Tibial nerve (tissue), 4 donors: ENCODE data around the gene ELAVL4. TPM values are rescaled to one million over a fixed set of nuclear protein-coding genes. Genes with fewer than 3 reads are reported as not detected.

Source experiments
- DNase-seq, 2 donors: peaks; one replicate each; pipeline ENCODE4 v3.0.0-alpha.2; 2019; ENCODE audit warnings: low spot score in 2 of 2
- H3K27ac ChIP-seq, 4 donors: fragments of 200-600 bp; sonication (generic) in 3 of 4; one replicate each; pipeline ENCODE4 v1.5.1; 2017 to 2019; ENCODE audit warnings: mild to moderate bottlenecking in 1 of 4
- H3K27me3 ChIP-seq, 2 donors: fragments of 200-600 bp; sonication (generic) in 1 of 2; one replicate each; pipeline versions ENCODE4 v1.5.1 to v1.6.0; 2017 to 2019
- H3K36me3 ChIP-seq, 3 donors: fragments of 200-600 bp; sonication (generic); one replicate each; pipeline ENCODE4 v1.5.1; 2018 to 2019
- H3K4me1 ChIP-seq, 4 donors: fragments of 200-600 bp; sonication (generic) in 3 of 4; one replicate each; pipeline ENCODE4 v1.5.1; 2017 to 2019
- H3K4me3 ChIP-seq, 4 donors: fragments of 200-600 bp; sonication (generic) in 3 of 4; one replicate each; pipeline ENCODE4 v1.5.1; 2017 to 2019; ENCODE audit warnings: mild to moderate bottlenecking in 1 of 4, moderate library complexity in 1 of 4
- H3K9me3 ChIP-seq, 4 donors: fragments of 200-600 bp; sonication (generic) in 3 of 4; one replicate each; pipeline ENCODE4 v1.5.1; 2017 to 2019
- EP300 ChIP-seq, 2 donors: sonication (generic); formaldehyde crosslinking; IDR thresholded peaks; one replicate each; pipeline ENCODE4 v1.6.1; 2017; ENCODE audit warnings: antibody characterized with exemption in 2 of 2, mild to moderate bottlenecking in 1 of 2
- POLR2A ChIP-seq, 2 donors: fragments of 450-650 bp; IDR thresholded peaks; one replicate each; pipeline ENCODE4 v1.6.1; 2017; ENCODE audit warnings: antibody characterized with exemption in 2 of 2, mild to moderate bottlenecking in 2 of 2, moderate library complexity in 2 of 2
- WGBS, 2 donors: methylation state at CpG; one replicate each; pipeline ENCODE4 v1.1.5; 2018; 5-methylcytosine and 5-hydroxymethylcytosine counted together
- total RNA-seq, 4 donors: library from RNA; depleted of rRNA; stranded (reverse); fragments of >200 nt; gene quantifications; one replicate each; pipeline ENCODE4 v1.1.0, GENCODE V29; 2016
- TF ChIP-seq, protein P1 (sequence below), 5 experiments: fragments of 200-600 bp in 3 of 5; fragments of 450-650 bp in 2 of 5; sonication (generic) in 3 of 5; IDR thresholded peaks; one replicate each; pipeline ENCODE4 v1.5.1; 2016 to 2019; ENCODE audit warnings: antibody characterized with exemption in 5 of 5, mild to moderate bottlenecking in 3 of 5, moderate library complexity in 2 of 5

ELAVL4 gene
- total RNA-seq, 4 donors from 2014 or later = not detected

- no peak for DNase-seq
- 54 to 64% methylated on average over 1 of the region's 1 CpG for WGBS, 2 donors
- Histone ChIP-seq H3K4me3 (no peak overlapping the region), H3K36me3 (no peaks in the 10 kb centered on the region), H3K27me3 (no peaks in the 10 kb centered on the region), H3K27ac (no peak overlapping the region), H3K4me1 (no peaks in the 10 kb centered on the region), H3K9me3 (no peaks in the 10 kb centered on the region)
- TF ChIP-seq, protein P1, sequence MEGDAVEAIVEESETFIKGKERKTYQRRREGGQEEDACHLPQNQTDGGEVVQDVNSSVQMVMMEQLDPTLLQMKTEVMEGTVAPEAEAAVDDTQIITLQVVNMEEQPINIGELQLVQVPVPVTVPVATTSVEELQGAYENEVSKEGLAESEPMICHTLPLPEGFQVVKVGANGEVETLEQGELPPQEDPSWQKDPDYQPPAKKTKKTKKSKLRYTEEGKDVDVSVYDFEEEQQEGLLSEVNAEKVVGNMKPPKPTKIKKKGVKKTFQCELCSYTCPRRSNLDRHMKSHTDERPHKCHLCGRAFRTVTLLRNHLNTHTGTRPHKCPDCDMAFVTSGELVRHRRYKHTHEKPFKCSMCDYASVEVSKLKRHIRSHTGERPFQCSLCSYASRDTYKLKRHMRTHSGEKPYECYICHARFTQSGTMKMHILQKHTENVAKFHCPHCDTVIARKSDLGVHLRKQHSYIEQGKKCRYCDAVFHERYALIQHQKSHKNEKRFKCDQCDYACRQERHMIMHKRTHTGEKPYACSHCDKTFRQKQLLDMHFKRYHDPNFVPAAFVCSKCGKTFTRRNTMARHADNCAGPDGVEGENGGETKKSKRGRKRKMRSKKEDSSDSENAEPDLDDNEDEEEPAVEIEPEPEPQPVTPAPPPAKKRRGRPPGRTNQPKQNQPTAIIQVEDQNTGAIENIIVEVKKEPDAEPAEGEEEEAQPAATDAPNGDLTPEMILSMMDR (IDR thresholded peaks at IDR 0.05) = no peak
- TF ChIP-seq POLR2A (IDR thresholded peaks at IDR 0.05) = no peak
- TF ChIP-seq EP300 (IDR thresholded peaks at IDR 0.05) = no peak
Observed at GRCh38 chr1:50196081-50196480, 87.4 kb downstream of the ELAVL4 start.

GRCh38 chr1:50197216-50197615 lies 88.5 kb downstream of the ELAVL4 start:
- WGBS, 2 donors = 40 to 45% methylated on average over 3 of the region's 3 CpGs
- TF ChIP-seq EP300 (IDR thresholded peaks at IDR 0.05) = no peak

DNA sequence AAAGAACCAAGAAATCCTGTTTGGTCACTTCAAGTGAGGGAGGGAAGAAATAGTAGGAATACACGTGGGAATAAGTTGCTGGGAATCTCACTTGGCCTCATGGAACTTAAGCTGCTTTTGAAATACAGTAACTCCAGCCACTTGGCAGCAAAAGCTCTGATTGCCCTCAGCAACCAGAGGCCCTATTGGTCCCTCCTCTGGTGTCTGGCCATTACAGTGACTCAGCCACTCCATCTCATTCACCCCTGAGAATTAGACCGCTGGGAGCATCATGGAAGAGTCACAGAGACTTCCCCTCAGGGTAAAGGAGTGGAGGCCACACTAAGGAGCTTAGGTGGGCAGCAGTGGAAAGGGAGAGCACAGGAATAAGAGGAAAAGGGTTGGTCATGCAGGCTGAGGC lies 99.6 kb downstream of the ELAVL4 start:
- no peak overlapping the region for H3K27ac ChIP-seq
- TF ChIP-seq POLR2A (IDR thresholded peaks at IDR 0.05) (no peak), EP300 (IDR thresholded peaks at IDR 0.05) (no peak)
- TF ChIP-seq, protein P1 (IDR thresholded peaks at IDR 0.05) = no peak
- no peaks in the 10 kb centered on the region for H3K4me1 ChIP-seq
- H3K27me3 ChIP-seq = no peaks in the 10 kb centered on the region
- 46 to 62% methylated on average over 2 of the region's 2 CpGs for WGBS, 2 donors
- no peak for DNase-seq
- H3K4me3 ChIP-seq = no peak overlapping the region
- H3K9me3 ChIP-seq = no peaks in the 10 kb centered on the region
- no peaks in the 10 kb centered on the region for H3K36me3 ChIP-seq

More at GRCh38 chr1:50197216-50197615, 88.5 kb downstream of the ELAVL4 start:
- Histone ChIP-seq H3K36me3 (no peaks in the 10 kb centered on the region), H3K4me1 (no peaks in the 10 kb centered on the region), H3K4me3 (no peak overlapping the region), H3K27me3 (no peaks in the 10 kb centered on the region), H3K27ac (no peak overlapping the region), H3K9me3 (no peaks in the 10 kb centered on the region)
- no peak for DNase-seq

GRCh38 chr1:50208756-50209155 lies 100.0 kb downstream of the ELAVL4 start:
- DNase-seq = no peak
- H3K4me1 ChIP-seq = no peaks in the 10 kb centered on the region
- no peaks in the 10 kb centered on the region for H3K36me3 ChIP-seq
- TF ChIP-seq, protein P1 (IDR thresholded peaks at IDR 0.05) = no peak
- TF ChIP-seq POLR2A (IDR thresholded peaks at IDR 0.05) (no peak), EP300 (IDR thresholded peaks at IDR 0.05) (no peak)
- no peak overlapping the region for H3K27ac ChIP-seq
- WGBS, 2 donors = 40 to 46% methylated on average over 1 of the region's 1 CpG
- H3K27me3 ChIP-seq = no peaks in the 10 kb centered on the region
- no peaks in the 10 kb centered on the region for H3K9me3 ChIP-seq
- no peak overlapping the region for H3K4me3 ChIP-seq

DNA sequence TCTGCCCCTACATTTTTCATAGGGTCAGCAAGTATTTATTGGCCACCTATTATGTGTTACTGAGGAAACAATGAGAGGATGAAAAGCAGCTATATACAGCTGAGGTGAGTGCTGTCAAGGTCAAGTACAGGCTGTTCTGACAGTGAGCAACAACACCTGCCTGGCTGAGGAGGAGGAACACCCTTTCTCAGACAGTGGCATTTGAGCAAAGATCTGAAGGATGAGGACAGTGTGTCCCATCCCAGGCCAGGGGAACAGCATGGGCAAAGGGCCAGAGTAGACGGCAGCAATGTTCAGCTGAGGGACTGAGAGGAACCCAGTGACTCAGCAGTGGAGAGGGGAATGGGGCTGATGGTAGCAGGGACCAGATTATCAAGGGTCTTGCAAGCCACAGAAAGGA lies 101.0 kb downstream of the ELAVL4 start:
- no peaks in the 10 kb centered on the region for H3K36me3 ChIP-seq
- no peaks in the 10 kb centered on the region for H3K4me1 ChIP-seq
- TF ChIP-seq, protein P1 (IDR thresholded peaks at IDR 0.05) = no peak
- TF ChIP-seq POLR2A (IDR thresholded peaks at IDR 0.05) (no peak), EP300 (IDR thresholded peaks at IDR 0.05) (no peak)
- WGBS, 2 donors = 46 to 79% methylated on average over 1 of the region's 1 CpG
- no peak overlapping the region for H3K4me3 ChIP-seq
- no peaks in the 10 kb centered on the region for H3K27me3 ChIP-seq
- H3K27ac ChIP-seq = no peak overlapping the region
- no peaks in the 10 kb centered on the region for H3K9me3 ChIP-seq
- no peak for DNase-seq

DNA sequence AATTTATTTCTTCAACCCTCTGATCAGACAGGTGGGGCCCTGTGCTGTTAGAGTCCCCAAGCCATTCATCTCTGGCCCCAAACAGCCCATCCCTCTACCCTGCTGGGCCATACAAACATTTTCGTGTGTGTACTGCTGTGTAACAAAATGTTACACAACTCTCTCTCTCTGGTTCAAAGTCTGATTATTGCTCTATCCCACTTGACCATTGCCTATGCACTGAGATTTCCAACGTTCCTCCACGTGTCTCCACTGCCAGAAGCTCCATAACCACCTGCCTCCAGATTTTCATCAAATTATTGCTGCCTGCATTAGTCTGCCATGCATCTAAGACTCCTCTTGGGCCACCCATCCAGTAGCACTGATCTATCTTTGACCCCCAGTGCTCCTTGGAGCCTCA lies 104.8 kb downstream of the ELAVL4 start:
- Histone ChIP-seq H3K4me1 (no peaks in the 10 kb centered on the region), H3K36me3 (no peaks in the 10 kb centered on the region), H3K4me3 (no peak overlapping the region), H3K27me3 (no peaks in the 10 kb centered on the region), H3K27ac (no peak overlapping the region), H3K9me3 (no peaks in the 10 kb centered on the region)
- no peak for TF ChIP-seq POLR2A (IDR thresholded peaks at IDR 0.05)
- TF ChIP-seq, protein P1 (IDR thresholded peaks at IDR 0.05) = no peak
- TF ChIP-seq EP300 (IDR thresholded peaks at IDR 0.05) = no peak
- no peak for DNase-seq
- 69 to 82% methylated on average over 3 of the region's 3 CpGs for WGBS, 2 donors
